HG03442 (cell line): ENCODE measurements around the gene PRR5.
A peak's percentile ranks its signal among the peaks of the same experiment; 100 is the strongest.

Source experiments
- ATAC-seq: cut with Tn5 transposase; IDR thresholded peaks from one replicate; pipeline ENCODE4 v1.9.1; 2021; ENCODE audit warnings: mild to moderate bottlenecking, moderate library complexity; ENCODE audit not compliant: unreplicated experiment

The PRR5 gene

DNA sequence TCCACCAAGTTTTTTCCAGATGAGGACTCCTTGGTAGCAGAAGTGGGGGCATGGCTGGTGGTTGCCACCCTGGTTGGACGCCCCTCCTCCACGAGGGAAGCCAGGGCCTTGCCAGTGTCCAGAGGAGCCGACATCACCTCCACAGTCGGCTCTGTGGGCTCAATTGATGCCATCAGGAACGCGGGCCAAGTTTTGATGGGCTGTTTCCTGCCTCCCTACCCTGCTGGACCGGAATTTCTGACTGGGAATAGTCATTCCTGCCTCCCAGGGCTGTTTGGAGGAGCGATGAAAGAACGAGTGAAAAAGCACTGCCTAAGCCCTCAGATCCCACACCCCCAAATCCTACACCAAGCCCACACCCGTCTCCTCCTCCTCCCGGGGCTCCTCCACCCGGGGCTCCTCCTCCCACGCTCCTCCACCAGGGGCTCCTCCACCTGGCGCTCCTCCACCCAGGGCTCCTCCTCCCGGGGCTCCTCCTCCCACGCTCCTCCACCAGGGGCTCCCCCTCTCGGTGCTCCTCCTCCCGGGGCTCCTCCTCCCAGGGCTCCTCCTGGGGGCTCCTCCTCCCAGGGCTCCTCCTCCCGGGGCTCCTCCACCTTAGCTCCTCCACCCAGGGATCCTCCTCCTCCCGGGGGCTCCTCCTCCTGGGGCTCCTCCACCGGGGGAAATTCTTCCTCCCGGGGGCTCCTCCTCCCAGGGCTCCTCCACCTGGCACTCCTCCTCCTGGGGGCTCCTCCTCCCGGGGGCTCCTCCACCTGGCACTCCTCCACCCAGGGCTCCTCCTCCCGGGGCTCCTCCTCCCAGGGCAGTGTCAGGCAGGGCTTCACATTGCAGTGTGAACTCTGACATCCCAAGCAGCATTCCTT is 10.0 kb upstream of the PRR5 start:
- ATAC-seq = no peak

DNA sequence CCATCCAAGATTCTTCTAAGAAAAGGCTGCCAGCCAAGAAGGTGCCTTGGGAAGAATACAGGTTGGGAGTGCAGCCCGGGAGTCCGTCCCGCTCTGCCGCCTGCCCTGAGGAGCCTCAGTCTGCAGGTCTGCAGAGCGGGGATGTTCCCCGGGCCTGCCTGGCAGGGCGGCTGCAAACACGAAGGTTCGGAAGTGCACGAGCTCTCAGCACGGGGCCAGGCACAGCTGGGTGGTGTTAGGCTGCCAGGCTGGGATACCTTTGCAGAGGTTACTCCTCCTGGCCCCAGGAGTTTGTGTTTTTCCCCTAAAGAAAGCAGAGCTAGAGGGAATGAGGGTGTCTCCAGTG is 9.4 kb upstream of the PRR5 start:
- no peak for ATAC-seq

DNA sequence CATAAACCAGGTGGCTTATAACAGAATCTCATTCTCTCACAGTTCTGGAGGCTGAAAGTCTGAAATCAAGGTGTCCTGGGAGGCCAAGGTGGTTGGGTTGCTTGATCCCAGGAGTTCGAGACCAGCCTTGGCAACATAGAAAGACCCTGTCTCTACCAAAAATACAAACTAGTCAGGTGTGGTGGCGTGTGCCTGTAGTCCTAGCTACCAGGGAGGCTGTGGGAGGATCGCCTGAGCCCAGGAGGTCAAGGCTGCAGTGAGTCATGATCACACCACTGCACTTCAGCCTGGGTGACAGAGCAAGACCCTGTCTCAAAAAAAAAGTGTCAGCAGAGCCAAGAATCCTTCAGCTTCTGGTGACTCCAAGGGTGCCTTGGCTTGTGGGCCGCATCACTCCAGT is 8.9 kb upstream of the PRR5 start:
- ATAC-seq = no peak

DNA sequence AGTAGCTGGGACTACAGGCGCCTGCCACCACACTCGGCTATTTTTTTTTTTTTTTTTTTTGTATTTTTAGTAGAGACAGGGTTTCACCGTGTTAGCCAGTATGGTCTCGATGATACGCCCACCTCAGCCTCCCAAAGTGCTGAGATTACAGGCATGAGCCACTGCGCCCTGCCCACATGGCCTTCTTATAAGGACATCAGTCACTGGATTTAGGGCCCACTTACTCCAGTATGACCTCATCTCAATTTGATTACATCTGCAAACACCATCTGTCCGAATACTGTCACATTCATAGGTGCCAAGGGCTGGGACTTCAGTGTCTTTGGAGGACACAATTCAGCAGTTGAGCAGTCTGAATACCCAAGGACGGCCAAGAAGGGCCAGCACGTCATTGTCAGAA is 8.2 kb upstream of the PRR5 start:
- ATAC-seq = no peak

DNA sequence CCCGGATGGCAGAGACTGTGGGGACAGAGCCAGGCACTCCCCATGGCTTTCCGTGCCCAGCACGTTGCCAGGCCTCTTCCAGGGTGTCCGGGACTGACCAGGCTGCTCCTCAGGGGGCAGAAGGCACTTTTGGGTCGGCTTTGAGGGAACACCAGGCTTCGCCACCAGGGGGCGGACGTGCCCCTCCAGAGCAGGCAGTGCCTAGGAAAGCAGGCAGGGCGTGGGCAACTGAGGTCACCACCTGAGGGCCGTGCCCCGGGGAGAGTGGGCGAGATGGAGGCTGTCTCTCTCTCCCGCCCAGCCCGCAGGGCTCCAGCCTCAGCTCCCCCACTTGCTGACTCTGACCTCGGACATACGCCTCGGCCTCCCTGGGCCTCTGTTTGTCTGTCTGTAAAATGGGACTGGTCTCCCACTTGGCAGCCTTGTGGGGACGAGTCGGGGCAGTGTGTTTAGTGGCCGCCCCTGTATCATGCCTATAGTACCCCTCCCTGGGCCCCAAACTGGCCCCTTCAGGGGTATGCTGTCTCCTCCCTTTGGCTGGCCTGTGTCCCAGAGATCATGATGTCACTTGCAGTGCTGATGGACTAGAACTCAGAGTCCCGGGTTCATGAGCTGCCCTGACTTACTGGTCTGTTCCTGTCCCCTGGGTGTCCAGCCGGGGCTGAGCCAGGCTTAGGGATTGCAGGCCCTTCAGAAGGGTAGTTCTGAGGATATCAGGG is 4.4 kb upstream of the PRR5 start:
- no peak for ATAC-seq

DNA sequence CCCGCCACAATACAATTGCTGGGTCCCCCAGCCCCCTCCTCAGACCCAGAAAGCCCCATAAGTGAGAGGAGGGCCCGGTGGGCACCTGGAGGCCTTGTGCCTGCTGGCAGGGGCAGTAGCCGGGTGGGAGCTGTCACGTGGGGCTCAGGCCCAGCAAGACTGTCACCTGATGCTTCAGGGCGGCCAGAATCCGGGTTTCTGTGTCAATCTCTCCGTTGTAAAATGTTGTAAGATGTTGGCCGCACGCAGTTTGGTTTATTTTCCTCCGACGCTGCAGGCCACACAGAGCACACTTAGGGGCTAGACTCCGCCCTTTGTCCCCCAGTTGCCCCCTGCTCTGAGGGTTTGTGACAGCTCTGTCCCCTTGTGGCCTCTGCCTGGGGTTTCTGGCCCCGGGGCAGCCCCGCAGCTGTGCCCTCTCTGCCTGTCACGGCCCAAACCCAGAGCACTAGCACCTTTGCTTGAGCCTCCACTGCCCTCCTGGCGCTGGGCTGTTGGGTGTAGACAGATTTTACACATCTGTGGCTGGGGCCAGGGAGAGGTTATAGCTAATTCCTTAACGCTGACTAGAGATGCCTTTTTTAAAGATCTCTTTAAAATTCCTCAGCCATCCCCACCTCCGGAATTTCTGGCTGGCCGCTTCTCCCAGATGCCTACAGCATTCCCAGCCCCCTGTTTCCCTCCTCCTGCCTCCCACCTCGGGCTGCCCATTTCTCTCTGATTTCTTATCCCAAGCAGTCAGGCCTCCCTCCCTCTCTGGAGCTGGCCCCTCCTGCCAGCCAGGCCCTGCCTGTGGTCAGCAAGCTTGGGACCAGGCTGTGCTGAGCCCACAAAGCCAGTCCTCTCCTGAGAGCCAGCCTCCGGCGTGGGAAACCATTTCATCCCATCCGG is 3.2 kb upstream of the PRR5 start:
- no peak for ATAC-seq

DNA sequence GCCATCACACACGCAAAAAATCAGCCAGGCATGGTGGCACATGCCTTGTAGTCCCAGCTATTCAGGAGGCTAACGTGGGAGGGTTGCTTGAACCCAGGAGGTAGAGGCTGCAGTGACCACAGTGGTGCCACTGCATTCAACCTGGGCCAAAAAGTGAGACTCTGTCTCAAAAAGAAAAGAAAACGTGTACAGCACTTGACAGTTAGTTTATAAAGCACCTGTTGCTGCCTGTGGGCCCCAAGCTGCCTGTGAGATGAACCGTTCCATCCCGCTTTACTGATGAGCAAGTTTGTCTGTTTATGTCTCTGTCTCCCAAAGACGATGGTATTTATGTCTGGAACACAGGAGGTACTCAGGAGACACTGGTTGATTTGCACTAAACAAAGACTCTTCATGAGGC is 1.5 kb upstream of the PRR5 start:
- ATAC-seq = no peak

DNA sequence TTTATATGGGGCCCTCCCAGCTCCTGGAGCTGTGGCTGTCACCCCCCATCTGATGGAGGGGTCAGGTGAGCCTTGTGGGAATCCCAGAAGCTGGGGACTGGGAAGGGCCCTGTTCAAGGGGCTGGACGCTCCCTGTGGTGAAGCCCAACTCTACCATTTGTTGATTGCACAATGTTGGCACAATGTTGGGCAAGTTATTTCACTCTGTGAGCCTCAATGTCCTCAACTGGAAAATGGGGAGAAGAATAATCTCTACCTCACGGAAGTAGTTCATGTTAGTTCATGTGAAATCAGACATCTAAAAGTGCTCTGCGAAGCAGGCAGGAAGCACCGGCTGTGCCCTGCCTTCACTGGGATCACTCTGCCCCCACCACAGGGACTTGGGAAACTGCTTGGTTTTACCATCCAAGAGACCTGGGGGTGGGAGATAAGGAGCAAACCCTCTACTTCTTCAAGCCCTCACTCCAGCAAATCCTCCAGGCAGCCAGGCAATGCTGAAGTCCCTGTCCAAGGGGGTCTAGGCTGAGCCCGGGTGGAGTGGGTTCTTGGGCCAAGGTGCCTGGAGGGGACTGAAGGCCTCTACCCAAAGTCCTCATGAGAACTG is 715 bp upstream of the PRR5 start:
- ATAC-seq = no peak

DNA sequence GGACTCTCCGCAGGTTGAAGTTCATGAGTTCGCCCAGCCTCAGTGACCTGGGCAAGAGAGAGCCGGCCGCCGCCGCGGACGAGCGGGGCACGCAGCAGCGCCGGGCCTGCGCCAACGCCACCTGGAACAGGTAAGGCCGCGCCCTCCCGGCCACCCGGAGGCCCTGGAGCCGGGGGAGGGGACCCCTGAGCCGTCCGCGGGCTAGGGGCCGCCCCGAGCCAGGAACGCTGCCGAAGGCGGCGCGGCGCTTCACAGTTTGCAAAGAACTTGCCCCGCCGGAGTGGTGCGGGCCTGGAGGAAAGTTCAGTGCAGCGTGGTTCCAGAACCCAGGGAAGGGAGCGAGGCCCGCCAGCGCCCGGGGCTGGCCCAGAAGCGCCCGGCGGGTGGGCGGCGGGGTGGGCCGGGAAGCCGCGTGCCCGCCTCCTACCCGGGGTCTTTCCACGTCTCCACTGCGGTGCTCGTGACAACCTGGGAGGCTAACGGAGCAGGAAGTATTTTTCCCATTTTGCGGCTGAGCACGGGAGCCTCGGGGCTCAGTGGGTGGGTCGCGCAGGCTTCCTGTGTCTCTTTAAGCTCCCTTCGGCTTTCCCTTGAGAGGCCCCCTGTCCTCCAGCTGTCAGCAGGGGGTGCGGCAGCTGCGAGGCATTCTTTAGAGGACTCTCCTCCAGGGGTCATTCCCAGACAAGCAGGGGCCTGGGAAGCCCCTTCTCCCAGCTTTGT is 635 bp downstream of the PRR5 start:
- peak; percentile 39 for ATAC-seq

DNA sequence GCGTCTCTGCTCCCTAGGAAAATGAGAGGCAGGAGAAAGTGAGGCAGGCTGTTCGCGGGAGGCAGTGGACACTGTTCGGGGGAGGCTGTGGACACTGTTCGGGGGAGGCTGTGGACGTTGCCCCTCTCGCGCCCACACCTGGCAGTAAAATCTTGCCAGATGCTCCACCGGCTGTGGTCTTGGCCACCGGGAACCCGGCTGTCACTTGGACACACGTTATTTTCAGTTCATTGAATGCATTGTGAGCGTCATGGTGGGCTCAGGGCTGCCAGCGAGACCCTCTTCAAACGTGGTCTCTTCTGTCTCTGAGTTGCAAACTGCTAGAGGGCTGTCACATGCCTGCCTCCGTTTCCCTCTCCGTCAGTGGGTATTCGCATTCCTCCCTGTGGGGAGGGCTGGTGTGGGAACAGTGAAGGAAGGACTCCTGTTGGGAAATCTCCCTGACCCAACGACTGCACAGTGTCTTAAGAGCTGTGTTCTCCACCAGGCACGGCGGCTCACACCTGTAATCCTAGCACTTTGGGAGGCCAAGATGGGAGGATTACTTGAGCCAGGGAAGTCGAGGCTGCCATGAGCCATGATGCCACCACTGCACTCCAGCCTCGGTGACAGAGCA is 1.4 kb downstream of the PRR5 start:
- ATAC-seq = no peak

DNA sequence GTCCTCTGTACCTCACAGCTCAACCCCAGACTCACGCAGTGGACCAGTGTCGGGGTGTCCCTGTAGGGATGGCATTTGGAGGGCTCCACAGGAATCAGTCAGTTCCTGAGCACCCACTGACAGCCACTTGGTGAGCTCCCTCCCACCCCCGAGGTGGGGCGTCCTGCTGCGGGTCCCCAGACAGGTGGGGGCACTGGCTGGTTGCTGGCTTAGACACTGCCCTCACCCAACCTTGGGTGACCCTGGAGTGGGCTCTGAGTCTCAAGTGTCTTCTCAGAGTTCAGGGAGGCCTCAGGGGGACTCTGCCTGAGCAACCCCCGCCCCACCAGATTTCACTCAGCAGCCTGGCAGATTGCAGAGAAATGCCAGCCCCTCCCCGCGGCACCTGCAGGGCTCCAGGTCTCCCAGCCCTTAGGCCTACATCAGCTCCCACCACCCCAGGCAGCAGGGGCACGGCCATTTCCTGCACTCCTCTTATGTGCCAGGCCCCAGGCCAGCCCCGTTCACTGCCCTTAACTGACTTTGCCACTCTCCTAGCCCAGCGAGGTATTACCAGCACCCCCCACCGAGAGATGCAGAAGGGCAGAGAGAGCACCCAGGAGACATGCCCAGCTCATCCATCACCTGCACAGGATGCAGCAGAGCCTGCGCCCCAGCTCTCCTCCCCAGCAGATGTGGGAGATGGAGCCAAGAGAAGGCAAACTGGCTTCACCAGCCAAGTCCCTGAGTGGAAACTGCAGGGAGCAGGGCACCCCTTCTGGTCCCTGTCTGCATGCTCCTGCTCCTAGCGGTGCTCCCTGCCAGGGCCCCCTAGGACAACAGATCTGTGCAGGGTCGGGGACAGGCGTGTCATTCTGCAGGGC is 2.4 kb downstream of the PRR5 start:
- ATAC-seq = no peak

DNA sequence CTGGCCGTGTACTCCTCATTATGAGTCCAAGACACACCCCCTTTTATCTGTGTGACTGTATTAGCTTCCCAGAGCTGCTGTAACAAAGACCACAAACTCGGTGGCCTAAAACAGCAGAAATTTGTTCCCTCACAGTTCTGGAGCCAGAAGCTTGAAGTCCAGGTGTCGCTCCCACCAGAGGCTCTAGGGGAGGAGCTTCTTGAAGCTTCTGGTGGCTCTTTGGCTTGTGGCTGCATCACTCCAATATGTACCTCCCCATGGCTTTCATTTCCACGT is 3.0 kb downstream of the PRR5 start:
- ATAC-seq = no peak

DNA sequence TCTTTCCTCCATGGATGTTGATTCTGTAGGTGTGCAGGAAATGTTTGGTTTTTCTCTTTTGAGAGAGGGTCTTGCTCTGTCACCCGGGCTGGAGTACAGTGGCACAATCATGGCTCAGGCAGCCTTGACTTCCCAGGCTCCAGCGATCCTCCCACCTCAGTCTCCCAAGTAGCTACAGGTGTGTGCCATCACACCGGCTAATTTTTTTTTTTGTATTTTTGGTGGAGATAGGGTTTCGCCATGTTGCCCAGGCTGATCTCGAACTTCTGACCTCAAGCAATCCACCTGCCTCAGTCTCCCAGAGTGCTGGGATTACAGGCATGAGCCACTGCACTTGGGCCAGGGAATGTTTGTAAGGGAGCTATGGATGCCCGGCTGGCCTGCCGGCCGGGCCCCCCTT is 4.5 kb downstream of the PRR5 start:
- no peak for ATAC-seq

DNA sequence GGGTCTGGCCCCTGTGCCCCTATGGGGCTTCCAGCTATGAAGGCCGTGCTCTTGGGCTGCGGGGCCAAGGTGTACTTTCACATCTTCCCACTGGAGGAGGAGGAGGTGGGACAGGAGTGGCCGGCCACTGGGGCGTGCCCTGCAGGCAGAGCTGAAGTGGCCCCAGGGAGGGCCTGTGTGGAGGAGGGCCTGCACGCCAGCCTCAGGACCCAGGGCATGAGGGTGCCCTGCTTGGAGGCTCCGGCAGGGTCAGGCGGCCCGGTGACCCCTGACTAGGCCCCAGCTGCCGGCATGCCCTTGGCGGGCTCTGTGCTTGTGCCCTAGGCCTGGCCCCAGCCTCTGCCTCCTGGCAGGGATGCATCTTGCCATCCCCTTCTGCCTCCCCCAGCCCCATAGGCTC is 5.2 kb downstream of the PRR5 start:
- no peak for ATAC-seq

DNA sequence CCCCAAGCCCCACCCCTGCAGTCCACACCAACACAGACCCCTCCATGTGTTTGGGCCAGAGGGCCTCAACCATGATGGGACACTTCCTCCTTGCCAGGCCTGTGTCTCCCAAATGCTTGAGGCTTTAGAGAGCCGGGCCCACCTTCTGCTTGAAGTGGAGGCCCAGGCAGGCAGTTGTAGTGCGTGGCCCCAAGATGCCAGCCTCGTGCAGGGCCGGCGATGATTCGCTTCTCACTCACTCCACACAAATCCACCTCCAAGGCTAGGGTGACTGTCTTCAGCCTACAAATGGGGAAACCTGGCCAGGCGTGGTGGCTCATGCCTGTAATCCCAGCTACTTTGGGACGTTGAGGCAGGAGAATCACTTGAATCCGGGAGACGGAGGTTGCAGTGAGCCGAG is 5.7 kb downstream of the PRR5 start:
- no peak for ATAC-seq

DNA sequence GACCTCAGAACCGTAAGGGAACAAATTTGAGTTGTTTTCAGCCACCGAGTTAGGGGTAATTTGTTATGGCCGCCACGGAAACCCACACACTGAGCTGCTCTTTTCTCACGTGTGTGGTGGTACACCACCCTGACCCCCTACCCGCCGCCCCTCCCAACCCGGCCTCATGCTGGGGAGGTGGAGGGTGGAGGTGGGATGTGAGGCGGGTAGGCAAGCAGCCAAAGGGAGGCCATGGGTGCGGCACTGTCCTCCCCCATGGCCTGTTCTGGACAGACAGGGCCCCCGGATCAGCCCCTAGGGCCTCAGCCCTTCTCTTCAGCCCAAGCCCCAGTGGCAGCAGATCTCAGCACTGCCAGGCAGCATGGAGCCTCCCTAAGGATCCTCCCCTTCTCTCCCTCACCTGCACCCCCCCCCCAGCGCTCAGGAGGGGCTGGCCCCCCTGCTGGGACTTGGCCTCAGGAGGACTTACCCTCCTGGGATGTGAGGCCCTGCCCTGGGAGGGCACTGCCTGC is 7.9 kb downstream of the PRR5 start:
- no peak for ATAC-seq

DNA sequence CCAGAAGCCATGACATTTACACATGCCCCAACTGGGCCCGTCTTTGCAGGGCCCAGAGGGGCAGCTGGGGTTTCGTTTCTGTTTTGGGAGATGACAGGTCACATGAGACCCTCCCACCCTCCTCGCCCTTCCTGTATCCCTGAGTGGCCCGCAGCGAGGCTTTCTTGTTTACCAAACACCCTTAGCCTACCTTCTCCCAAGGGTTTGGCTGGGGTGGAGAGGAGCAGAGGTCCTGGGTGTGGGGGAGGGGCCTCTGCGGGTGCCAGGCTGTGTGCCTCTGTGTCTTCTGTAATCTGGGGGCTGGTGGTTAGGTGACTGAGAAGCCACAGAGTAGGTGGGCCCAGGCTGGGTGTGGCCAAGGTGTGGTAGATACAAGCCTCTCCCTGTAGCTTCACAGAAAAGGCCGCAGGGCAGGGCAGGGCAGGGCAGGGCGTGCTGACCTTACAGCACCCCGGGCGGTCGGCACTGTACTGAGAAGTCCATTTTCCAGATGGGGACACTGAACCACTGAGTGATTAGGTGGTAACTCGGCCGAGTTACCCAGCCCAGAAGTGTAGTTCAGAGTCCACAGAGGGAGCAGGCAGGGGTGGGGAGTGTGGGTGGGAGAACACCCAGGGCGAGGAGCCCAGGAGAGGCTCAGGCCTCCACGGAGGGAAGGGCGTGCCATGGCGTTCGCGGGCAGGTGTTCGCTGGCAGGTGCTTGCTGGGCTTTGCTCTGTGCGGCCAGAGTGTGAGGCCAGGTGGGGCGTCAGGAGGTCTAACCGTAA is 8.7 kb downstream of the PRR5 start:
- no peak for ATAC-seq

DNA sequence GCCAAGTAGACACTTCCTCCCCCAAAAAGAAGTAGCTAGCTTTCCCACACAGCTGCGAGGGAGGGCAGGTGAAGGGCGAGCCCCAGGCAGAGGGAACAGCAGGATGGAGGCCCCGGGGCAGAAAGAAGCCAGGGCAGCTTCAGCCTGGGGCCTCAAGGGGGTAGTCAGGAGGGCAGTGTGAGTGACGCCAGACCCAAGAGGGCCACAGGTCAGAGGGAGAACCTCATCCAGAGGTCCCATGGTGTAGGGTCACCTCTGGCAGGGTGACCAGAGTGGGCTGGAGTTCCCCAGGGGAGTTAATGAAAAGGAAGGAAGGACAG is 9.2 kb downstream of the PRR5 start:
- no peak for ATAC-seq
